Urinary bladder (tissue), 2 donors: ENCODE measurements around the gene KRTAP9-9. TPM values are rescaled to one million over a fixed set of nuclear protein-coding genes. Genes with fewer than 3 reads are reported as not detected.

ENCODE experiments used
- polyA plus RNA-seq: library from polyadenylated mRNA; stranded (reverse); fragments of 200-250 nt; gene quantifications from one replicate; pipeline ENCODE4 v1.2.3, GENCODE V29; 2013
- small RNA-seq: library from RNA; depleted of rRNA; stranded (forward); fragments of <200 nt; gene quantifications from one replicate; pipeline ENCODE3, GENCODE V24; 2014
- total RNA-seq: library from RNA; depleted of rRNA; stranded (reverse); fragments of >200 nt; gene quantifications from one replicate; pipeline ENCODE4 v1.2.3, GENCODE V29; 2014
- donor health status: healthy.

The KRTAP9-9 gene
- total and polyA plus RNA-seq, 2 donors = not detected

Small RNA genes within 50 kb of the gene (small RNA-seq; reads per million reads assigned to genes)
- not detected for gene KRTAP9-10P

Other genes starting within 250 kb of the KRTAP9-9 start
Only the 30 nearest of the 40 such genes appear.
- not detected for gene KRTAP2-3, start 195.3 kb upstream of the KRTAP9-9 start, total RNA-seq
- not detected for gene KRTAP2-3, start 195.3 kb upstream of the KRTAP9-9 start, polyA plus RNA-seq
- gene KRTAP2-4, start 189.5 kb upstream of the KRTAP9-9 start, total RNA-seq = not detected
- gene KRTAP2-4, start 189.5 kb upstream of the KRTAP9-9 start, polyA plus RNA-seq = not detected
- not detected for gene KRTAP4-7, start 171.2 kb upstream of the KRTAP9-9 start, total RNA-seq
- not detected for gene KRTAP4-7, start 171.2 kb upstream of the KRTAP9-9 start, polyA plus RNA-seq
- not detected for gene KRTAP4-8, start 157.2 kb upstream of the KRTAP9-9 start, total RNA-seq
- gene KRTAP4-8, start 157.2 kb upstream of the KRTAP9-9 start, polyA plus RNA-seq = not detected
- gene KRTAP4-16, start 153.2 kb upstream of the KRTAP9-9 start, total RNA-seq = not detected
- gene KRTAP4-16, start 153.2 kb upstream of the KRTAP9-9 start, polyA plus RNA-seq = not detected
- gene KRTAP4-9, start 150.0 kb upstream of the KRTAP9-9 start, total RNA-seq = not detected
- gene KRTAP4-9, start 150.0 kb upstream of the KRTAP9-9 start, polyA plus RNA-seq = not detected
- not detected for gene KRTAP4-11, start 137.0 kb upstream of the KRTAP9-9 start, total RNA-seq
- gene KRTAP4-11, start 137.0 kb upstream of the KRTAP9-9 start, polyA plus RNA-seq = not detected
- not detected for gene KRTAP4-12, start 131.2 kb upstream of the KRTAP9-9 start, total RNA-seq
- gene KRTAP4-12, start 131.2 kb upstream of the KRTAP9-9 start, polyA plus RNA-seq = not detected
- gene KRTAP4-6, start 114.8 kb upstream of the KRTAP9-9 start, total RNA-seq = not detected
- gene KRTAP4-6, start 114.8 kb upstream of the KRTAP9-9 start, polyA plus RNA-seq = not detected
- gene KRTAP4-5, start 105.6 kb upstream of the KRTAP9-9 start, total RNA-seq = not detected
- not detected for gene KRTAP4-5, start 105.6 kb upstream of the KRTAP9-9 start, polyA plus RNA-seq
- not detected for gene KRTAP4-4, start 94.6 kb upstream of the KRTAP9-9 start, total RNA-seq
- not detected for gene KRTAP4-4, start 94.6 kb upstream of the KRTAP9-9 start, polyA plus RNA-seq
- not detected for gene KRTAP4-3, start 87.2 kb upstream of the KRTAP9-9 start, total RNA-seq
- not detected for gene KRTAP4-3, start 87.2 kb upstream of the KRTAP9-9 start, polyA plus RNA-seq
- gene KRTAP4-2, start 77.2 kb upstream of the KRTAP9-9 start, total RNA-seq = not detected
- gene KRTAP4-2, start 77.2 kb upstream of the KRTAP9-9 start, polyA plus RNA-seq = not detected
- not detected for gene KRTAP4-1, start 70.5 kb upstream of the KRTAP9-9 start, total RNA-seq
- gene KRTAP4-1, start 70.5 kb upstream of the KRTAP9-9 start, polyA plus RNA-seq = not detected
- gene KRTAP9-1, start 65.5 kb upstream of the KRTAP9-9 start, total RNA-seq = not detected
- gene KRTAP9-1, start 65.5 kb upstream of the KRTAP9-9 start, polyA plus RNA-seq = not detected
- not detected for gene KRTAP9-2, start 28.7 kb upstream of the KRTAP9-9 start, total RNA-seq
- gene KRTAP9-2, start 28.7 kb upstream of the KRTAP9-9 start, polyA plus RNA-seq = not detected
- gene KRTAP9-3, start 22.9 kb upstream of the KRTAP9-9 start, total RNA-seq = not detected
- not detected for gene KRTAP9-3, start 22.9 kb upstream of the KRTAP9-9 start, polyA plus RNA-seq
- not detected for gene KRTAP9-8, start 17.4 kb upstream of the KRTAP9-9 start, total RNA-seq
- not detected for gene KRTAP9-8, start 17.4 kb upstream of the KRTAP9-9 start, polyA plus RNA-seq
- not detected for gene KRTAP9-4, start 5.7 kb upstream of the KRTAP9-9 start, total RNA-seq
- gene KRTAP9-4, start 5.7 kb upstream of the KRTAP9-9 start, polyA plus RNA-seq = not detected
- not detected for gene KRTAP9-6, start 10.0 kb downstream of the KRTAP9-9 start, total RNA-seq
- not detected for gene KRTAP9-6, start 10.0 kb downstream of the KRTAP9-9 start, polyA plus RNA-seq
- not detected for gene KRTAP9-7, start 20.3 kb downstream of the KRTAP9-9 start, total RNA-seq
- gene KRTAP9-7, start 20.3 kb downstream of the KRTAP9-9 start, polyA plus RNA-seq = not detected
- gene KRTAP29-1, start 47.5 kb downstream of the KRTAP9-9 start, total RNA-seq = not detected
- gene KRTAP29-1, start 47.5 kb downstream of the KRTAP9-9 start, polyA plus RNA-seq = not detected
- not detected for gene KRTAP16-1, start 53.9 kb downstream of the KRTAP9-9 start, total RNA-seq
- gene KRTAP16-1, start 53.9 kb downstream of the KRTAP9-9 start, polyA plus RNA-seq = not detected
- gene KRTAP17-1, start 60.3 kb downstream of the KRTAP9-9 start, total RNA-seq = not detected
- not detected for gene KRTAP17-1, start 60.3 kb downstream of the KRTAP9-9 start, polyA plus RNA-seq
- gene KRT33A, start 95.4 kb downstream of the KRTAP9-9 start, total RNA-seq = not detected
- not detected for gene KRT33A, start 95.4 kb downstream of the KRTAP9-9 start, polyA plus RNA-seq
- not detected for gene KRT33B, start 114.4 kb downstream of the KRTAP9-9 start, total RNA-seq
- not detected for gene KRT33B, start 114.4 kb downstream of the KRTAP9-9 start, polyA plus RNA-seq
- gene KRT34, start 126.9 kb downstream of the KRTAP9-9 start, total RNA-seq = not detected
- not detected for gene KRT34, start 126.9 kb downstream of the KRTAP9-9 start, polyA plus RNA-seq
- gene KRT31, start 142.2 kb downstream of the KRTAP9-9 start, total RNA-seq = 0.16 TPM
- not detected for gene KRT31, start 142.2 kb downstream of the KRTAP9-9 start, polyA plus RNA-seq
- not detected for gene KRT37, start 169.2 kb downstream of the KRTAP9-9 start, total RNA-seq
- gene KRT37, start 169.2 kb downstream of the KRTAP9-9 start, polyA plus RNA-seq = not detected
- not detected for gene KRT38, start 185.6 kb downstream of the KRTAP9-9 start, total RNA-seq
- gene KRT38, start 185.6 kb downstream of the KRTAP9-9 start, polyA plus RNA-seq = not detected